ENCODE measurements around the gene MPRIP.
"Not testable (repeated sequence)": the region's sequence is repeated elsewhere in the genome, so short reads cannot be mapped to it uniquely, and the experiment has no call there.

The MPRIP gene

GRCh38 chr17:17004251-17004996, 37.8 kb upstream of the MPRIP start:
- Histone ChIP-seq H3K4me1 (ENCODE audit: control insufficient read depth, insufficient read depth, low read length) (no peaks in the 10 kb centered on the region), H3K27ac (ENCODE audit: low read depth, low read length) (no peak overlapping the region), H3K4me3 (ENCODE audit: low read length) (no peak overlapping the region), H3K36me3 (ENCODE audit: control insufficient read depth, insufficient read depth, low read length) (no peaks in the 10 kb centered on the region), H3K9ac (ENCODE audit: low read length) (no peak overlapping the region), H3K27me3 (ENCODE audit: control insufficient read depth, insufficient read depth, low read length) (peaks cover 2% of the 10 kb centered on the region)

- not testable (repeated sequence) for H3K27me3 ChIP-seq (ENCODE audit: control insufficient read depth, insufficient read depth, low read length); H3K4me1 ChIP-seq (ENCODE audit: control insufficient read depth, insufficient read depth, low read length); H3K36me3 ChIP-seq (ENCODE audit: control insufficient read depth, insufficient read depth, low read length); H3K9ac ChIP-seq (ENCODE audit: low read length); H3K27ac ChIP-seq (ENCODE audit: low read depth, low read length); H3K4me3 ChIP-seq (ENCODE audit: low read length)
Observed at GRCh38 chr17:17004997-17005614, 37.2 kb upstream of the MPRIP start.

GRCh38 chr17:17007891-17008290, 34.4 kb upstream of the MPRIP start:
- H3K4me1 ChIP-seq (ENCODE audit: control insufficient read depth, insufficient read depth, low read length); H3K36me3 ChIP-seq (ENCODE audit: control insufficient read depth, insufficient read depth, low read length); H3K9ac ChIP-seq (ENCODE audit: low read length); H3K27me3 ChIP-seq (ENCODE audit: control insufficient read depth, insufficient read depth, low read length); H3K27ac ChIP-seq (ENCODE audit: low read depth, low read length); H3K4me3 ChIP-seq (ENCODE audit: low read length): not testable (repeated sequence)

- H3K4me3 ChIP-seq (ENCODE audit: low read length); H3K4me1 ChIP-seq (ENCODE audit: control insufficient read depth, insufficient read depth, low read length); H3K27ac ChIP-seq (ENCODE audit: low read depth, low read length); H3K9ac ChIP-seq (ENCODE audit: low read length); H3K36me3 ChIP-seq (ENCODE audit: control insufficient read depth, insufficient read depth, low read length); H3K27me3 ChIP-seq (ENCODE audit: control insufficient read depth, insufficient read depth, low read length): not testable (repeated sequence)
Observed at GRCh38 chr17:17008621-17009397, 33.4 kb upstream of the MPRIP start.

- H3K4me1 ChIP-seq (ENCODE audit: control insufficient read depth, insufficient read depth, low read length); H3K9ac ChIP-seq (ENCODE audit: low read length); H3K27me3 ChIP-seq (ENCODE audit: control insufficient read depth, insufficient read depth, low read length); H3K36me3 ChIP-seq (ENCODE audit: control insufficient read depth, insufficient read depth, low read length); H3K27ac ChIP-seq (ENCODE audit: low read depth, low read length); H3K4me3 ChIP-seq (ENCODE audit: low read length): not testable (repeated sequence)
Observed at GRCh38 chr17:17009972-17010371, 32.3 kb upstream of the MPRIP start.

GRCh38 chr17:17010545-17011034, 31.7 kb upstream of the MPRIP start:
- not testable (repeated sequence) for H3K4me1 ChIP-seq (ENCODE audit: control insufficient read depth, insufficient read depth, low read length); H3K27me3 ChIP-seq (ENCODE audit: control insufficient read depth, insufficient read depth, low read length); H3K9ac ChIP-seq (ENCODE audit: low read length); H3K36me3 ChIP-seq (ENCODE audit: control insufficient read depth, insufficient read depth, low read length); H3K27ac ChIP-seq (ENCODE audit: low read depth, low read length); H3K4me3 ChIP-seq (ENCODE audit: low read length)

GRCh38 chr17:17011043-17011907, 31.0 kb upstream of the MPRIP start:
- H3K4me3 ChIP-seq (ENCODE audit: low read length); H3K27ac ChIP-seq (ENCODE audit: low read depth, low read length); H3K9ac ChIP-seq (ENCODE audit: low read length); H3K27me3 ChIP-seq (ENCODE audit: control insufficient read depth, insufficient read depth, low read length); H3K36me3 ChIP-seq (ENCODE audit: control insufficient read depth, insufficient read depth, low read length); H3K4me1 ChIP-seq (ENCODE audit: control insufficient read depth, insufficient read depth, low read length): not testable (repeated sequence)

- not testable (repeated sequence) for H3K4me1 ChIP-seq (ENCODE audit: control insufficient read depth, insufficient read depth, low read length); H3K9ac ChIP-seq (ENCODE audit: low read length); H3K27me3 ChIP-seq (ENCODE audit: control insufficient read depth, insufficient read depth, low read length); H3K36me3 ChIP-seq (ENCODE audit: control insufficient read depth, insufficient read depth, low read length); H3K27ac ChIP-seq (ENCODE audit: low read depth, low read length); H3K4me3 ChIP-seq (ENCODE audit: low read length)
Observed at GRCh38 chr17:17013828-17014747, 28.2 kb upstream of the MPRIP start.

- H3K27me3 ChIP-seq (ENCODE audit: control insufficient read depth, insufficient read depth, low read length); H3K4me3 ChIP-seq (ENCODE audit: low read length); H3K4me1 ChIP-seq (ENCODE audit: control insufficient read depth, insufficient read depth, low read length); H3K27ac ChIP-seq (ENCODE audit: low read depth, low read length); H3K36me3 ChIP-seq (ENCODE audit: control insufficient read depth, insufficient read depth, low read length); H3K9ac ChIP-seq (ENCODE audit: low read length): not testable (repeated sequence)
Observed at GRCh38 chr17:17014748-17015124, 27.5 kb upstream of the MPRIP start.

- Histone ChIP-seq H3K36me3 (ENCODE audit: control insufficient read depth, insufficient read depth, low read length) (no peaks in the 10 kb centered on the region), H3K4me3 (ENCODE audit: low read length) (no peak overlapping the region), H3K27ac (ENCODE audit: low read depth, low read length) (no peak overlapping the region)
Observed at GRCh38 chr17:17015230-17015629, 27.0 kb upstream of the MPRIP start.

More at GRCh38 chr17:17015230-17015629, 27.0 kb upstream of the MPRIP start:
- Histone ChIP-seq H3K4me1 (ENCODE audit: control insufficient read depth, insufficient read depth, low read length) (no peaks in the 10 kb centered on the region), H3K9ac (ENCODE audit: low read length) (no peak overlapping the region), H3K27me3 (ENCODE audit: control insufficient read depth, insufficient read depth, low read length) (no peaks in the 10 kb centered on the region)

Measured in rectal smooth muscle tissue (tissue), 1 donor.